IMR-90 (cell line): ENCODE results near the gene CREB1.

ENCODE experiments used
- BHLHE40 ChIP-seq: fragments of 150-350 bp; IDR thresholded peaks from 2 replicates; pipeline ENCODE4 v1.6.1; 2016; ENCODE audit warnings: mild to moderate bottlenecking, low read depth, low read length
- CEBPB ChIP-seq: IDR thresholded peaks from 2 replicates; pipeline ENCODE4 v1.6.1; 2012; ENCODE audit warnings: low read depth, low read length, improper control_type of control experiment
- CHD1 ChIP-seq: IDR thresholded peaks from 2 replicates; pipeline ENCODE4 v1.6.1; 2012; ENCODE audit warnings: low read depth, low read length, improper control_type of control experiment
- MAFK ChIP-seq: IDR thresholded peaks from 2 replicates; pipeline ENCODE4 v1.6.1; 2012; ENCODE audit warnings: low read depth, low read length, improper control_type of control experiment
- MAZ ChIP-seq: IDR thresholded peaks from 2 replicates; pipeline ENCODE4 v1.6.1; 2012; ENCODE audit warnings: low read depth, mild to moderate bottlenecking, low read length, improper control_type of control experiment, moderate library complexity, borderline replicate concordance
- MXI1 ChIP-seq: IDR thresholded peaks from 2 replicates; pipeline ENCODE4 v1.6.1; 2012; ENCODE audit warnings: low read depth, mild to moderate bottlenecking, low read length, moderate library complexity, borderline replicate concordance
- POLR2A ChIP-seq: IDR thresholded peaks from 2 replicates; pipeline ENCODE4 v1.6.1; 2012; ENCODE audit warnings: mild to moderate bottlenecking, low read depth, low read length
- RAD21 ChIP-seq: IDR thresholded peaks from 2 replicates; pipeline ENCODE4 v1.6.1; 2012; ENCODE audit warnings: low read length, improper control_type of control experiment
- RCOR1 ChIP-seq: IDR thresholded peaks from 2 replicates; pipeline ENCODE4 v1.6.1; 2012; ENCODE audit warnings: mild to moderate bottlenecking, low read length, improper control_type of control experiment; ENCODE audit not compliant: insufficient replicate concordance
- RFX5 ChIP-seq: IDR thresholded peaks from 2 replicates; pipeline ENCODE4 v1.8.0; 2012; ENCODE audit warnings: low read depth, mild to moderate bottlenecking, low read length, moderate library complexity
- SMC3 ChIP-seq: fragments of 150-350 bp; IDR thresholded peaks from 2 replicates; pipeline ENCODE4 v1.6.1; 2016; ENCODE audit warnings: low read depth, mild to moderate bottlenecking, antibody characterized with exemption, low read length, moderate library complexity
- TF ChIP-seq, protein P1 (sequence below): conservative IDR thresholded peaks from 2 replicates; pipeline ENCODE4 v1.5.1; 2012; ENCODE audit warnings: mild to moderate bottlenecking, low read depth, low read length, improper control_type of control experiment
- TF ChIP-seq, protein P2 (sequence below): fragments of 150-350 bp; IDR thresholded peaks from 2 replicates; pipeline ENCODE4 v1.6.1; 2017; ENCODE audit warnings: mild to moderate bottlenecking, antibody characterized with exemption, low read length, low read depth
- TF ChIP-seq, protein P3 (sequence below): fragments of 150-350 bp; IDR thresholded peaks from 2 replicates; pipeline ENCODE4 v1.6.1; 2016; ENCODE audit warnings: low read depth, mild to moderate bottlenecking, low read length, moderate library complexity, borderline replicate concordance

DNA sequence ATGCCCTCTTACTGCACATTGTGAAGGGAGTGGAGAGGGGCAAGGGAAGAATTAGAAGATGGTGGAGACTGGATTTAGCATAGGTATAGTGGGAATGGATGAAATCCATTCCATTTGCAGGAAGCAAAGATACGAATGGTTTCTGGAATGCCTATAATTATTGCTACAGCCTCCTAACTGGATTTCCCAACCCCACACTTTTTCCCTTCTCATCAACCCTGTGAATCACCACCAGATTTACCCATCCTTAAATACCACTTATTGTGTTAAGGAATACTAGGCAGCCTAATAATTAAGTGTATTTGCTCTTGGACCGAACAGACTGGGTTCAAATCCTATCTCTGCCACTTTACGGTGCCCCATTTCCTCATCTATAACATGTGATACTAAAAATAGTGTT is 39.3 kb upstream of the CREB1 start:
- TF ChIP-seq POLR2A (no peak), RAD21 (no peak), RFX5 (no peak), CHD1 (no peak), MXI1 (no peak), CEBPB (0 out of 2 replicates have a peak, but pooled peaks have one; percentile 10), BHLHE40 (no peak), MAFK (no peak), SMC3 (no peak), MAZ (no peak), RCOR1 (no peak)
- TF ChIP-seq, protein P1, sequence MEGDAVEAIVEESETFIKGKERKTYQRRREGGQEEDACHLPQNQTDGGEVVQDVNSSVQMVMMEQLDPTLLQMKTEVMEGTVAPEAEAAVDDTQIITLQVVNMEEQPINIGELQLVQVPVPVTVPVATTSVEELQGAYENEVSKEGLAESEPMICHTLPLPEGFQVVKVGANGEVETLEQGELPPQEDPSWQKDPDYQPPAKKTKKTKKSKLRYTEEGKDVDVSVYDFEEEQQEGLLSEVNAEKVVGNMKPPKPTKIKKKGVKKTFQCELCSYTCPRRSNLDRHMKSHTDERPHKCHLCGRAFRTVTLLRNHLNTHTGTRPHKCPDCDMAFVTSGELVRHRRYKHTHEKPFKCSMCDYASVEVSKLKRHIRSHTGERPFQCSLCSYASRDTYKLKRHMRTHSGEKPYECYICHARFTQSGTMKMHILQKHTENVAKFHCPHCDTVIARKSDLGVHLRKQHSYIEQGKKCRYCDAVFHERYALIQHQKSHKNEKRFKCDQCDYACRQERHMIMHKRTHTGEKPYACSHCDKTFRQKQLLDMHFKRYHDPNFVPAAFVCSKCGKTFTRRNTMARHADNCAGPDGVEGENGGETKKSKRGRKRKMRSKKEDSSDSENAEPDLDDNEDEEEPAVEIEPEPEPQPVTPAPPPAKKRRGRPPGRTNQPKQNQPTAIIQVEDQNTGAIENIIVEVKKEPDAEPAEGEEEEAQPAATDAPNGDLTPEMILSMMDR: no peak
- TF ChIP-seq, protein P2, sequence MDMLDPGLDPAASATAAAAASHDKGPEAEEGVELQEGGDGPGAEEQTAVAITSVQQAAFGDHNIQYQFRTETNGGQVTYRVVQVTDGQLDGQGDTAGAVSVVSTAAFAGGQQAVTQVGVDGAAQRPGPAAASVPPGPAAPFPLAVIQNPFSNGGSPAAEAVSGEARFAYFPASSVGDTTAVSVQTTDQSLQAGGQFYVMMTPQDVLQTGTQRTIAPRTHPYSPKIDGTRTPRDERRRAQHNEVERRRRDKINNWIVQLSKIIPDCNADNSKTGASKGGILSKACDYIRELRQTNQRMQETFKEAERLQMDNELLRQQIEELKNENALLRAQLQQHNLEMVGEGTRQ: no peak
- TF ChIP-seq, protein P3, sequence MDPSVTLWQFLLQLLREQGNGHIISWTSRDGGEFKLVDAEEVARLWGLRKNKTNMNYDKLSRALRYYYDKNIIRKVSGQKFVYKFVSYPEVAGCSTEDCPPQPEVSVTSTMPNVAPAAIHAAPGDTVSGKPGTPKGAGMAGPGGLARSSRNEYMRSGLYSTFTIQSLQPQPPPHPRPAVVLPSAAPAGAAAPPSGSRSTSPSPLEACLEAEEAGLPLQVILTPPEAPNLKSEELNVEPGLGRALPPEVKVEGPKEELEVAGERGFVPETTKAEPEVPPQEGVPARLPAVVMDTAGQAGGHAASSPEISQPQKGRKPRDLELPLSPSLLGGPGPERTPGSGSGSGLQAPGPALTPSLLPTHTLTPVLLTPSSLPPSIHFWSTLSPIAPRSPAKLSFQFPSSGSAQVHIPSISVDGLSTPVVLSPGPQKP: no peak
